Activated CD4-positive, alpha-beta T cell treated with anti-CD3 and anti-CD28 coated beads, Interleukin-2, amount 10 ng/mL, durations not matched to agents 7 days and 5 days (primary cell): ENCODE data around the gene MLF1. TPM values are rescaled to one million over a fixed set of nuclear protein-coding genes. Genes with fewer than 3 reads are reported as not detected.

Experiments
- CTCF ChIA-PET: fragments of 350-600 bp; sonication (Branson Sonifier 250); formaldehyde crosslinking; loops from one replicate; lab custom pipeline; 2021; ENCODE audit warnings: antibody characterized with exemption; lab: Charles Lee
- POLR2A ChIA-PET: fragments of 350-600 bp; sonication (Branson Sonifier 250); formaldehyde crosslinking; loops from one replicate; lab custom pipeline; 2021; ENCODE audit warnings: antibody characterized with exemption; lab: Charles Lee
- DNase-seq: peaks from one replicate; pipeline ENCODE4 v3.0.0-alpha.2; 2020
- H3K27ac Mint-ChIP-seq: one replicate; pipeline ENCODE4 v1.8.0; 2021; ENCODE audit warnings: mild to moderate bottlenecking, moderate library complexity, mixed read lengths
- H3K27me3 Mint-ChIP-seq: one replicate; pipeline ENCODE4 v1.8.0; 2021; ENCODE audit warnings: mixed read lengths
- H3K36me3 Mint-ChIP-seq: one replicate; pipeline ENCODE4 v1.8.0; 2021; ENCODE audit warnings: low read depth, mixed read lengths
- H3K4me1 Mint-ChIP-seq: one replicate; pipeline ENCODE4 v1.8.0; 2021; ENCODE audit warnings: mixed read lengths
- H3K4me3 Mint-ChIP-seq: one replicate; pipeline ENCODE4 v1.8.0; 2021; ENCODE audit warnings: mild to moderate bottlenecking, moderate library complexity, mixed read lengths
- H3K9me3 Mint-ChIP-seq: one replicate; pipeline ENCODE4 v1.8.0; 2021; ENCODE audit warnings: mixed read lengths
- total RNA-seq, 2 experiments: library from RNA; stranded (reverse); gene quantifications; one replicate each; pipeline ENCODE4 v1.2.3, GENCODE V29; 2021

Gene MLF1
- total RNA-seq, 2 experiments from 2014 or later, result 0.79 to 0.87 TPM

- H3K4me3 Mint-ChIP-seq, result no peak overlapping the region
- DNase-seq, result no peak
- H3K27me3 Mint-ChIP-seq, result peaks cover 2% of the 10 kb centered on the region
- no peaks in the 10 kb centered on the region for H3K36me3 Mint-ChIP-seq
- CTCF ChIA-PET, result no interaction called here
- no peaks in the 10 kb centered on the region for H3K4me1 Mint-ChIP-seq
- peaks cover 9% of the 10 kb centered on the region for H3K9me3 Mint-ChIP-seq
- H3K27ac Mint-ChIP-seq, result no peak overlapping the region
- POLR2A ChIA-PET, result no interaction called here
Observed at GRCh38 chr3:158560979-158561378, 10.0 kb upstream of the MLF1 start.

DNA sequence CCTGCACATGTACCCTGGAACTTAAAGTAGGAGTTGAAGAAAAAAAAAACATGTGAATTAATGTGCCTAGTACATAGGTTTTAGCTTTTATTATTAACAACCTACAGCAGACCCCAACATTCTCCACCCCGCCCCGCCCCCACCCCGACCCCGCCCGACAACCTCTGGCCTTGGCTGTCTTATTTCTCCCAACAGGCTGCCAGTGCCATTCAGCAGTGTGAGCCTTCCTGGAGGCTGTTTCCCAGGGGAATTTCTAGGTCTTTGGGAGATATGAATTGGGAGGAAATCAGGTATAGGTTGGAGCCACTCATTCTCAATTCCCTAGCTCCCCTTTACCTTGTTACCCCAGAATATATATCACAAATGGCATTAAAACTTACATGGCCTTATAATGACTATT lies 8.3 kb upstream of the MLF1 start:
- H3K9me3 Mint-ChIP-seq, result peaks cover 9% of the 10 kb centered on the region
- H3K27ac Mint-ChIP-seq, result no peak overlapping the region
- H3K4me3 Mint-ChIP-seq, result no peak overlapping the region
- ChIA-PET CTCF (interaction anchor here (1.2 kb wide), 1 partner anchor 9 kb away, joined by 3 read pairs; the partner anchor contains the start of gene MLF1), POLR2A (no interaction called here)
- peaks cover 2% of the 10 kb centered on the region for H3K27me3 Mint-ChIP-seq
- no peaks in the 10 kb centered on the region for H3K4me1 Mint-ChIP-seq
- no peaks in the 10 kb centered on the region for H3K36me3 Mint-ChIP-seq
- no peak for DNase-seq

- ChIA-PET POLR2A (no interaction called here), CTCF (interaction anchor here (1.2 kb wide), 1 partner anchor 8 kb away, joined by 3 read pairs; the partner anchor contains the start of gene MLF1)
- no peak for DNase-seq
- Mint-ChIP-seq H3K4me1 (no peaks in the 10 kb centered on the region), H3K9me3 (peaks cover 9% of the 10 kb centered on the region), H3K4me3 (no peak overlapping the region), H3K36me3 (no peaks in the 10 kb centered on the region), H3K27ac (no peak overlapping the region), H3K27me3 (peaks cover 2% of the 10 kb centered on the region)
Observed at GRCh38 chr3:158563076-158563475, 7.9 kb upstream of the MLF1 start.

- Mint-ChIP-seq H3K4me1 (no peaks in the 10 kb centered on the region), H3K9me3 (peaks cover 7% of the 10 kb centered on the region), H3K27me3 (peaks cover 8% of the 10 kb centered on the region), H3K27ac (no peak overlapping the region), H3K36me3 (no peaks in the 10 kb centered on the region), H3K4me3 (no peak overlapping the region)
- CTCF ChIA-PET, result no interaction called here
- POLR2A ChIA-PET, result no interaction called here
- DNase-seq, result no peak
Observed at GRCh38 chr3:158565076-158565475, 5.9 kb upstream of the MLF1 start.

- Mint-ChIP-seq H3K4me1 (peaks cover 7% of the 10 kb centered on the region), H3K4me3 (no peak overlapping the region), H3K36me3 (no peaks in the 10 kb centered on the region), H3K9me3 (peaks cover 7% of the 10 kb centered on the region), H3K27ac (no peak overlapping the region), H3K27me3 (peaks cover 22% of the 10 kb centered on the region)
- CTCF ChIA-PET, result no interaction called here
- POLR2A ChIA-PET, result no interaction called here
- DNase-seq, result no peak
Observed at GRCh38 chr3:158568784-158569183, 2.2 kb upstream of the MLF1 start.

DNA sequence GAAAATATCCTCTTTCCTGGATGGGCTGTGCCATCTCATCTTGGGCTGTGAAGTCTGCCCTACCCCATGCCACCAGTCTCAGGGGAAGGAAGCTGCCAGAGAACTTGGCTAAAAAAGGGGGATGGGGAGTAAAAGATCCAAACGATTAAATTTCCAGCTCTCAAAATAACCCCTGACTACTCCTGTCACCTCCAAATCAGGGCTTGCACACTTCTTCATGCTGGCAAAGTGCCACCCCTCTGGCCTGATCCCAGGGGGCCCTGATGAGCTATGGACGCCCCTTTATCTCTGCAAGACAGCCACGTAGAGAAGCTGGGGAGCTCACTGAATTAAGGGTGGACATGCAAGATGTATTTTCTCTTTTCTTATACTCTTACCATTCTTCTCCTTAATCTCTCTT lies 1.2 kb upstream of the MLF1 start:
- Mint-ChIP-seq H3K9me3 (peaks cover 7% of the 10 kb centered on the region), H3K27ac (no peak overlapping the region), H3K27me3 (peaks cover 22% of the 10 kb centered on the region), H3K36me3 (no peaks in the 10 kb centered on the region), H3K4me3 (no peak overlapping the region), H3K4me1 (peaks cover 7% of the 10 kb centered on the region)
- DNase-seq, result no peak
- CTCF ChIA-PET, result interaction anchor here (0.6 to 1.6 kb wide), 5 partner anchors 12 to 90 kb away, joined by 3 to 4 read pairs (median 3); no protein-coding TSS in a partner anchor
- POLR2A ChIA-PET, result no interaction called here

- POLR2A ChIA-PET, result no interaction called here
- H3K4me1 Mint-ChIP-seq, result peaks cover 7% of the 10 kb centered on the region
- CTCF ChIA-PET, result interaction anchor here (1.5 kb wide), 1 partner anchor 10 kb away, joined by 3 read pairs; no protein-coding TSS in a partner anchor
- H3K27me3 Mint-ChIP-seq, result peaks cover 22% of the 10 kb centered on the region
- H3K9me3 Mint-ChIP-seq, result no peaks in the 10 kb centered on the region
- H3K27ac Mint-ChIP-seq, result no peak overlapping the region
- no peak for DNase-seq
- no peak overlapping the region for H3K4me3 Mint-ChIP-seq
- no peaks in the 10 kb centered on the region for H3K36me3 Mint-ChIP-seq
Observed at GRCh38 chr3:158571969-158572765, 1.2 kb downstream of the MLF1 start.

DNA sequence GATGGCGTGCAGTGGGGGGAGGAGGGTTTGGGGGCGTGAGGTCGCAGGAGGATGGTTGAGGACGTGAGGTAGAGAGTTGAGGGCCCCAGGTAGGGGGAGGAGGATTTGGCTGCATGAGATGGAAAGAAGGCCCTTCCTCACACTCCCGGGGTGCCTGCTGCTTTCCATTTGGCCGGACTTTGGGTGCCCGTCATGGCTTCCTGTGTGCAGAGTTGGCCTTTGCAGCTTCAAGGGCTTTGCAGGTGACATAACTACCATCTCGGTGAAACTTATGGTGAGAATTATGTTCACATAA lies 1.7 kb downstream of the MLF1 start:
- DNase-seq, result no peak
- POLR2A ChIA-PET, result no interaction called here
- H3K4me1 Mint-ChIP-seq, result peaks cover 7% of the 10 kb centered on the region
- no peaks in the 10 kb centered on the region for H3K36me3 Mint-ChIP-seq
- H3K27ac Mint-ChIP-seq, result no peak overlapping the region
- H3K4me3 Mint-ChIP-seq, result no peak overlapping the region
- CTCF ChIA-PET, result no interaction called here
- no peaks in the 10 kb centered on the region for H3K9me3 Mint-ChIP-seq
- H3K27me3 Mint-ChIP-seq, result peaks cover 22% of the 10 kb centered on the region

DNA sequence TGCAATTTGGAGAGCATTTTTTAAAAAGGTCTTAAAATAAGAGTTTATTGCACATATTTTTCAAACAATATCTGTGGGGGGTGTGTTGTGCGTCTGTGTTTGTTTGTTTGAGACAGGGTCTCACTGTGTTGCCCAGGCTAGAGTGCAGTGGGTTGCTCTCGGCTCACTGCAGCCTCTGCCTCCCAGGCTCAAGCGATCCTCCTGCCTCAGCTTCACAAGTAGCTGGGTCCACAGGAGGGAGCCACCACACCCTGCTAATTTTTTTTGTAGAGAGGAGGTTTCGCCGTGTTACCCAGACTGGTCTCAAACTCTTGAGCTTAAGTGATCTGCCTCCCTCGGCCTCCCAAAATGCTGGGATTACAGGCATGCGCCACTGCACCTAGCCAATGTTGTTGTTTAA lies 2.7 kb downstream of the MLF1 start:
- DNase-seq, result no peak
- no peak overlapping the region for H3K27ac Mint-ChIP-seq
- H3K27me3 Mint-ChIP-seq, result peaks cover 21% of the 10 kb centered on the region
- ChIA-PET CTCF (no interaction called here), POLR2A (no interaction called here)
- H3K9me3 Mint-ChIP-seq, result no peaks in the 10 kb centered on the region
- peaks cover 7% of the 10 kb centered on the region for H3K4me1 Mint-ChIP-seq
- H3K4me3 Mint-ChIP-seq, result no peak overlapping the region
- no peaks in the 10 kb centered on the region for H3K36me3 Mint-ChIP-seq

GRCh38 chr3:158574646-158575045 lies 3.7 kb downstream of the MLF1 start:
- POLR2A ChIA-PET, result no interaction called here
- Mint-ChIP-seq H3K36me3 (no peaks in the 10 kb centered on the region), H3K27ac (no peak overlapping the region), H3K4me1 (peaks cover 7% of the 10 kb centered on the region), H3K27me3 (peaks cover 20% of the 10 kb centered on the region), H3K9me3 (no peaks in the 10 kb centered on the region), H3K4me3 (no peak overlapping the region)
- CTCF ChIA-PET, result no interaction called here
- no peak for DNase-seq

GRCh38 chr3:158590223-158590622 lies 19.2 kb downstream of the MLF1 start:
- DNase-seq, result no peak
- peaks cover 5% of the 10 kb centered on the region for H3K27me3 Mint-ChIP-seq
- no peak overlapping the region for H3K4me3 Mint-ChIP-seq
- POLR2A ChIA-PET, result no interaction called here
- H3K4me1 Mint-ChIP-seq, result no peaks in the 10 kb centered on the region
- CTCF ChIA-PET, result no interaction called here
- H3K36me3 Mint-ChIP-seq, result no peaks in the 10 kb centered on the region
- no peaks in the 10 kb centered on the region for H3K9me3 Mint-ChIP-seq
- H3K27ac Mint-ChIP-seq, result no peak overlapping the region

GRCh38 chr3:158600787-158601186 lies 29.8 kb downstream of the MLF1 start:
- ChIA-PET POLR2A (no interaction called here), CTCF (no interaction called here)
- Mint-ChIP-seq H3K4me1 (no peaks in the 10 kb centered on the region), H3K9me3 (no peaks in the 10 kb centered on the region), H3K4me3 (no peak overlapping the region), H3K36me3 (no peaks in the 10 kb centered on the region), H3K27me3 (no peaks in the 10 kb centered on the region), H3K27ac (no peak overlapping the region)
- DNase-seq, result no peak

DNA sequence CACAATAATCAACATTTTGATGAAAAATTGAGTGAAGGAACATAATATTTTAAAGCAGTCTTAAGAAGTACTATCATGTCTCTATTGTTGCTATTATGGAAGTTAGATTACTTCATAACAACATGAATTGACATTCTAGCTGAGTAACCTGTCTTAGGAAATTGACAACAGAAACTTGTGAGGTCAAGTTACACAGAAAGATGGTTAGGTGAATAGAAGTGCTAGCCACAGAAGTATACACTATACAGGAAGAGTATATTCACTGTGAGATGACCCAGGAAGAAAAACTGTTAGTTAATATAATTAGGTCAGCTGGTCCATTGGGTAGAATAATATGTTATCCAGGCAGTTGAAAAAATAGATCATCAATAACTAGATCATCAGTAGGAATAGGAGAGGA lies 31.2 kb downstream of the MLF1 start:
- CTCF ChIA-PET, result no interaction called here
- no peaks in the 10 kb centered on the region for H3K4me1 Mint-ChIP-seq
- no peak overlapping the region for H3K27ac Mint-ChIP-seq
- H3K27me3 Mint-ChIP-seq, result no peaks in the 10 kb centered on the region
- no peaks in the 10 kb centered on the region for H3K9me3 Mint-ChIP-seq
- POLR2A ChIA-PET, result no interaction called here
- no peak for DNase-seq
- no peak overlapping the region for H3K4me3 Mint-ChIP-seq
- no peaks in the 10 kb centered on the region for H3K36me3 Mint-ChIP-seq
